Adipose tissue (tissue), 3 donors: Measurements from ENCODE around the gene SPATS2L. TPM values are rescaled to one million over a fixed set of nuclear protein-coding genes. Genes with fewer than 3 reads are reported as not detected.

ENCODE experiments used
- H3K27ac ChIP-seq: one replicate; pipeline ENCODE4 v1.5.1; 2013; ENCODE audit warnings: low read depth, low read length
- WGBS, 3 donors: extraction: QIAGEN DNeasy Blood & Tissue Kit; methylation state at CpG; one replicate each; pipeline ENCODE4 v1.1.7; 2013; 5-methylcytosine and 5-hydroxymethylcytosine counted together
- polyA plus RNA-seq, 3 donors: library from polyadenylated mRNA; stranded (reverse); fragments of 200-250 nt; gene quantifications; one replicate each; pipeline ENCODE4 v1.2.3, GENCODE V29; 2013
- donor health status: healthy with polysubstance abuse.
- donor health status: Bipolar disorder and iron deficiency.
- donor health status: healthy.

The SPATS2L gene
- polyA plus RNA-seq, 3 donors: 27.5 to 59.9 (median 30.5) TPM

- 86 to 90% (median 86%) methylated on average over 3 of the region's 3 CpGs for whole genome bisulfite sequencing, 3 donors
- H3K27ac ChIP-seq: no peak overlapping the region
These were observed 140.1 kb downstream of the SPATS2L start for GRCh38 chr2:200446612-200447011.

- H3K27ac ChIP-seq: no peak overlapping the region
- WGBS, 3 donors: 88 to 93% (median 89%) methylated on average over 4 of the region's 4 CpGs
These were observed 140.8 kb downstream of the SPATS2L start for GRCh38 chr2:200447139-200447855.

DNA sequence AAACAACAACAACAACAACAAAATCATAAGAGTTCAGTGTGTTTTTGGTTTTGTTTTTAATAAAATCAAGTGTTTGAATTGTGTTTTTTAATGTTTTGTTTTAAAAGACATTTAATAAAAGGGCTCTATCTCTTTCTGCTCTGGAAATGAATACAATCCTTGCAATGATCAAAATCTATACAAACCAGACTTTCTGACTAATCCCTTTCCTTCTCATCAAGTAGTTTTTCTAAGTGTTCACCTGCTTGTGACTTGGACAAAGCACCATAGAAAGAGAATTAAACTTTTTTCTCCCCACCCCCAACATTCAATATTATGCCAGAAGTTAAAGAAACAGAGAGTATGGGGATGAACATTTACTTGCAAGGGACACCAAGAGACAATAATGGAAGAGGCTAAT, 142.0 kb downstream of the SPATS2L start:
- H3K27ac ChIP-seq: no peak overlapping the region

DNA sequence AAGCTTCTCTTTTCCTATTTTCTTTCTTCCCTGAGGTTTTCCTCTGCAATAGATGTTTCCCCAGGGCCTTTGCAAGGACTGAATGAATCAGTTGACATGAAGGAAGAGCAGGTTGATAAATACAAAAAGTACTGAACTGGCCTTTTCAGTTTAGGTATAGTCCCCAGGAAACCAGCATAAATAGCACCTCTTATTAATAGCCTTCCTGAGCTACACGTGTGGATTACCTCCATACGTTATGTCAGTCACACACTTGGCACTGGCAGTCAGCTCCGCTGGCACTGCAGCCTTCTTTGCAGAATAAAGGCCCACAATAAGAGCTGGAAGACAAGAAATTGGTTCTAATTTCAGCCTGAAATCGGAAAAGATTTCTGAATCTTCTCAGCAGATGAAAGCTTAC, 142.7 kb downstream of the SPATS2L start:
- WGBS, 3 donors: 79 to 82% (median 81%) methylated on average over 4 of the region's 4 CpGs
- H3K27ac ChIP-seq: no peak overlapping the region

GRCh38 chr2:200450288-200450687, 143.8 kb downstream of the SPATS2L start:
- WGBS, 3 donors: 74 to 94% (median 77%) methylated on average over 2 of the region's 2 CpGs
- no peak overlapping the region for H3K27ac ChIP-seq

- 83 to 94% (median 88%) methylated on average over 2 of the region's 2 CpGs for WGBS, 3 donors
- H3K27ac ChIP-seq: no peak overlapping the region
These were observed 145.0 kb downstream of the SPATS2L start for GRCh38 chr2:200451511-200451910.

DNA sequence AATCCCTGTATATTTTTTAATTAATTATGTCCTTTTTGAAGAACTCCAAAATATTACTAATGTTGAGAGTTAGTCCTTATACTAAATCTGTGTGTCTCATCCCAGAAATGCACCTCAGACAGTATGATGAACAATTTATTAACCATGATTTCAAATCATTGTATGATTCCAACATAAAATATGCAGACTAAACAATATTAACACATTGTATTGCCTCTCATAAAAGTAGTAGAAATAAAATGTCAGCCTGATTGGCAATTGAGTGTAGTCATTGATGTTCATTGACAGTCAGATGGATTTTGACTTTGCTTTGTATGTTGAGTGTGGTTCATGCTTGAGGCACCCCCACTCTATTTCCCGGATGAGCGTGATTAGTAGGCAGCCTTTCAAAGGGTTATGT, 145.9 kb downstream of the SPATS2L start:
- H3K27ac ChIP-seq: no peak overlapping the region
- 89 to 98% (median 97%) methylated on average over 2 of the region's 2 CpGs for WGBS, 3 donors

DNA sequence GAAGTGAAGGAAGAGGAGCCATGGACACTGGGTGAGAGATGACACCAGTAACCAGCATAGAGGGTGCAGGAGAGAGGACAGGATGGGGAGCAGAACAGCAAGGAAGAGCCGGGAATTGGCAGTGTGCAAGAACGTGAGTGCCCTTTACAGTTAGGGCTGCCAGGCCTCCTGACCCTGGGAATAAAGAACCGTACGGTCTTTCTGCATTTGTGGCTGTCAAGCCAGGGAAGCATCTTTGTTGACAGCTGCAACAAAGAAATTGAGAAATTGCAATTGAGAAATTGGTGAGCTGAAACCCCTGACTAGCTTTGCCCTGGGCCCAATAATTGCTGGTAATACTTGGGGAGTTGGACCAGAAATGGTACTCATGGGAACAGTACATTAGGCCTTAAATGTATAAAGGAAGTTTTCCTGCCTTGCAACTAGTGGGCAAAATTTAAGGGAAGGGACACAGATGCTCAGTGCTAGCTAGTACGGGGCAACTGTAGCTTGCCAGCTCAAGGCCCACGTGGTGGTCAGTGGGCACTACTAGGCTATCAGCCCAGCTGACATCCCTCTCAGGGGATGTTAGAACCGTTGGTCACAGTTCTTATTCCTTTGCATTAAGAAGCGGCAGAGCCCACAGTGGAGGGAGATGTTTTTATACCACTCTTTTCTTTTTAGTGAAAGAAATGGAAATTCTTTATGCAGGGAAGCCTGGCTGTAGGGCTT, 146.8 kb downstream of the SPATS2L start:
- no peak overlapping the region for H3K27ac ChIP-seq
- 81 to 85% (median 83%) methylated on average over 8 of the region's 8 CpGs for WGBS, 3 donors

GRCh38 chr2:200453853-200454534, 147.5 kb downstream of the SPATS2L start:
- 76 to 91% (median 83%) methylated on average over 5 of the region's 5 CpGs for WGBS, 3 donors
- no peak overlapping the region for H3K27ac ChIP-seq

DNA sequence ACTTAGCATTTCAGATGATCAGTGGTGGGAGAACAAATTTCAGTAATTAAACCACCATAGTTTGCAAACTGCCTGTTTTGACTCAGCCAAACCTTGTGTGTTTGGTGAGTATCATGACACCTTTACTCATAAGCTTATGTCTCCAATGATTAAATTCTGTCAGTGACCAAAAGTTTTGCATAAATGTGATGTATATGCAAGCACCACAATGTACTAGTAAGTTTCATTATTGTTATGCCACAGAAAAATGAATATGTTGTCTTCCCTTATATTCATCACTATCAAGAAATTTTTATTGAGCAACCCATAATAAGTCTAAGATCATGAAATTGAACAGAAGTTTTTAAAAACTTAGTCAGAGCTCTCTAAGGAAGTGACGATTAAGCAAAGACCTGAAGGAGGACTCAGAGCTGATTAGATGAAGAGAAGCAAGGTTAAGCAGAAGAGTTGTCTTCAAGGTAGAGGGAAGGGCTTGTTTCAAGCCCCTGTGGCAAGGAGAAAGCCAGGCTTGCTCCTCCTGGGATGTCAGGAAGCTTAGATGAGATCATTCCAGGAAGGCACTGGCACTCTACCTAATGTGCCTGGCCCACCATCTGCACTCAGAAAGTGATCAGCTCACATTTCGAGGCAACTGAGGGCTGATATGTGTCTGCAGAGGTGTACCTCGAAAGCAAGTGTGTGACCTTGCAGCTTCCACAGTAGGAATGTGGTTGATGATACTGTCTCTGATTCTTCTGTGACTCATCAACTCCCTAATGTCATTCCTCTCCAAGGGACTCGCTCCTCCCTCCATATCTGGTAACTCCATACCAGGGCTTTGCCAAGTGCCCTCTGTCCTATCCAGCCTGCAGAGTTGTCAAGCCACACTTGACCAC, 148.7 kb downstream of the SPATS2L start:
- no peak overlapping the region for H3K27ac ChIP-seq
- WGBS, 3 donors: 80 to 88% (median 84%) methylated on average over 4 of the region's 4 CpGs

- H3K27ac ChIP-seq: no peak overlapping the region
- 37 to 57% (median 44%) methylated on average over 4 of the region's 4 CpGs for WGBS, 3 donors
These were observed 149.5 kb downstream of the SPATS2L start for GRCh38 chr2:200455958-200456421.

GRCh38 chr2:200456567-200456966, 150.1 kb downstream of the SPATS2L start:
- 87 to 93% (median 93%) methylated on average over 2 of the region's 2 CpGs for WGBS, 3 donors
- H3K27ac ChIP-seq: no peak overlapping the region

GRCh38 chr2:200459101-200459500, 152.6 kb downstream of the SPATS2L start:
- 59 to 93% (median 75%) methylated on average over 3 of the region's 3 CpGs for WGBS, 3 donors

DNA sequence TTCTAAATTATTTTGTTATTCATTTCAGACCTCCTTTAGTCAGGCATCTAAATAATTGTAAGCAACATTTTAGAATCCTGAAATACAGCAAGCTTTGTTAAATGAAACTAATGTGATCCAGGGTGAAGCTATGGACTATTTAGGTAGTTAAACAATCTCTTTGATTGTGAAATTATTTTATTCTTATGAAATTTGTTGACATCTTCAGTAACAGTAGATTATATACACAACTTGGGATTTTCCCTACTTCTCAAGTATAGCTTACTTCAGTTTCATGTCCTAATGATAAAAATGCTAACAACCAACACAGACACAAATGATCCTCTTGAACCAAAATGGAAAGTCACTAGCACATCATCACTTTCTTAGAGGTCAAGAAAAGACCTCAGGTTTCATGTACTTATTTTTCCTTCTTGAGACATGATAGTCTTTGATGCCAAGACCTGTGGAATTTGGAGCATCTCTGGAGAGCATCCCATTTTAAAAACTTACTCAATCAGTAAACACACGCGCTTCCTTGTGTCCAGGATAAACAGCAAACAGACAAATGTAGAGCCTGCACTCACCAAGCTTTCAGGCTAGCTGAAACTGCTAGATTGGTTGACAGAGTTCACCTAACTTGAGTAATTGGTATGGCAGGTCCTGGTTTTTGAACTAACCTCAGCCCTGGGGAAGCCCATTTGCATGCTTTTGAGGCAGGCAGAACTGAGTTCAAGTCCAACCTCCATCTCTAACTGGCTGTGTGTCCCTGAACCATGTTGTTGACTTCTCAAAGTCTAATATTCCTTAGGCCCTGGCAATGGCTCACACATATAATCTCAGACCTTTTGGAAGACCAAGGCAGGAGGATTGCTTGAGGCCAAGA, 155.6 kb downstream of the SPATS2L start:
- H3K27ac ChIP-seq: no peak overlapping the region
- WGBS, 3 donors: 85 to 97% (median 86%) methylated on average over 2 of the region's 2 CpGs

More at GRCh38 chr2:200459101-200459500, 152.6 kb downstream of the SPATS2L start:
- H3K27ac ChIP-seq: no peak overlapping the region

DNA sequence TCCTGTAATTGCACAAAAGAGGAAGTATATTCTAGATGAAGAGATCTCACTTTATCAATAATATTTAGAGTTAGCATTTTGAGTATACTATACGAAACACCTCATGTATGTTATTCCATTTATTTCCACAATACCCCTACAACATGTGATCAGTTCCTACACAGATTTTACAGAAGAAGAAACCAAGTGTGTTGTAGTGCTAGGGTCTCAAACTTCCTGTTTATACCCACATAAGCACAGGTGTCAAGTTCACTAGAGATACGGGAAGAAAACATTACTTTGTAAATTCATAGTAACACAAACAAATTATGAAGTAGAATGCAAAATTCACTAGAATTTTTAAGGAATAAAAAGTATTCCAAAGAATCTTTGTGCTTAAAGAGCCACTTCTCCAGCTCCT, 157.0 kb downstream of the SPATS2L start:
- 86 to 90% (median 86%) methylated on average over 2 of the region's 2 CpGs for WGBS, 3 donors
- no peak overlapping the region for H3K27ac ChIP-seq

DNA sequence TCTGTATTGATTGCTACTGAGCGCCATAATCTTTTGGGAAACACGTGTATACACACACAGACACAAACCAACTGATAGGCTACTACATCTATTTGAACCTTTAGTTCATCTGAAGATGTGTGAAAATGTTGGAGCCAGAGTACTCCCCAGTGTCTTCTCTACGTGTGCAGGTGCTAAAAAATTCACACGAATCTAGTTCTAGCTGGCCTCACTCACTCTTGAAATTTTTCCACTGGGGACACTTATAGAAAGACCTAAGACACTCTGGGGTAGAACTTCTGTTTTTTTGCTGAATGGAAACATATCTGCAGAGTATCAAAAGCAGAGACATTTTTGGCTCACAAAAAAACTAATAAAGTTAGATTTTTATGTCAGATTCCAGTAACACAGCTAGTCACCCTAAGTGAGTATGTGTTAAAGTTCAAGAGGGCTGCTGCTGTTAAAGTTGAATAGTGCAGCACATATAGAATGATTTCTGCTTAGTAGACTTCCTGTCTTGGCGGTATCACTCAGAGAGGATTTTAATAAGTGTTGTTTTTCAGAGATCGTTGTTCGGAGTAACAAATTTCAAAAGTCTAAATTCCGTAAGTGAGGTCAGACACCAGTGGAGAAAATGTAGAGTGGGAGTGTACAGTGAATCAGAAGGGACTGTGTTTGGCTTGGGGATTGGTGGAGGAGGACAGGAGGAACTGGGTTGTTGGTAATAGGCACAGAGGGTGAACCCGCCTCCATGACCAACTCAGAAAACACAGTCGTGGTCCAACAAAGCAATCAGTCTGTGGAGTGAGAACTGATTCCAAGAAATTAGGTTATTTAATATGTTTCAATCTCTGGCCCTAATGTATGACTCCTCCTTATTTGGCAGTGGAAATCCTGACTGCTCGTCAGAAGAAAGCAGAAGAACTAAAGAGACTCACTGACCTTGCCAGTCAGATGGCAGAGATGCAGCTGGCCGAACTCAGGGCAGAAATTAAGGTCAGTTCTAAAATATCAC, 160.2 kb downstream of the SPATS2L start:
- WGBS, 3 donors: 55 to 71% (median 57%) methylated on average over 12 of the region's 12 CpGs
- H3K27ac ChIP-seq: no peak overlapping the region
